ENCODE results near the gene HYI.
"Not testable (repeated sequence)": the region's sequence is repeated elsewhere in the genome, so short reads cannot be mapped to it uniquely, and the experiment has no call there.

HYI gene

GRCh38 chr1:43453442-43454269 is at the start of gene HYI:
TSS of gene HYI (minus strand) at chr1:43453931. CDS start at chr1:43453793, 138 bp downstream.
- peak; percentile 49 to 62 (median 58) for DNase-seq (ENCODE audit: low read depth in 3 of 3)

DNA sequence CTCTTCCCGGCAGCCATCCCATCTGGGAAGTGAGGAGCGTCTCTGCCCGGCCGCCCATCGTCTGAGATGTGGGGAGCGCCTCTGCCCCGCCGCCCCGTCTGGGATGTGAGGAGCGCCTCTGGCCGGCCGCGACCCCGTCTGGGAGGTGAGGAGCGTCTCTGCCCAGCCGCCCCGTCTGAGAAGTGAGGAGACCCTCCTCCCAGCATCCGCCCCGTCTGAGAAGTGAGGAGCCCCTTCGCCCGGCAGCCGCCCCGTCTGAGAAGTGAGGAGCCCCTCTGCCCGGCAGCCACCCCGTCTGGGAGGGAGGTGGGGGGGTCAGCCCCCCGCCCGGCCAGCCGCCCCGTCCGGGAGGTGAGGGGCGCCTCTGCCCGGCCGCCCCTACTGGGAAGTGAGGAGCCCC is 48.1 kb upstream of the HYI start:
- DNase-seq (ENCODE audit: low read depth in 3 of 3), result not testable (repeated sequence)

DNA sequence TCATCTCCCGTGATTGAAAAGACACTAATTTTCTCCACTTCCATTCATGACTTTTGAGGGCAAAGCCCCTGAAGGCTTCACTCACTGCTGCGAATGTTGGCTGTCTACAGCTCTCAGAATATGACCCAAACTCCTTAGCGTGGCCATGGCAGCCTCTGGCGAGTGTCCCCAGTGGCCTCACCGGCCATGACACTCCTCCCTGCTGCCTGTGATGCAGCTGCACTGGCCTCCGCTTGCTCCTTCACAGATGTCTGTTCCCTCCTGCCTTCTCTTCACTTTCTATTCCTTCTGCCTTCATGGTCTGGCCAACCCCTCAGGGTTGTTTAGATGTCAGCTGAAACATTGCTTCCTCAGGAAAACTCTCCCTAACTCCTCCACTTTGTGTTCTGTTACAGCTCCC is 46.2 kb upstream of the HYI start:
- DNase-seq (ENCODE audit: low read depth in 3 of 3), result no peak

DNA sequence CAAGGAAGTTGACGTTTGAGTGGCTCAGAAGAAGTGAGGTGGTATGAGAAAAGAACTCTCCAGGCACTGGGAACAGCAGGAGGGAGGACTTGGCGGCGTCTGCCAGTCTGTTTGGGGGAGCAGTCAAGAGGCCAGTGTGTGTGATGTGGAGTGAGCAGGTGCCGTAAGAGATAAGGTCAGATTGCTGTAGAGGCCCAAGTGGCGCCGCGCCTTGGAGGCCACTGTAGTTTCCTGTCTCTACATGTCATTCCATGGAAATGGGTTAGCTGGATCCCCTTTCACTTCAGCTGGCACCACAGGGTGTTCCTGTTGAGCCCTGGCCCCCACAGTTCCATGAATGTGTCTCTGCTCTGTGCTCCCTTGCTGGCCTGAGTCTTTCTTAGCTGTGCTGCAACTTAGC is 41.5 kb upstream of the HYI start:
- no peak for DNase-seq (ENCODE audit: low read depth in 3 of 3)

GRCh38 chr1:43493661-43494450 is 40.1 kb upstream of the HYI start:
- no peak for DNase-seq (ENCODE audit: low read depth in 3 of 3)

- no peak for DNase-seq (ENCODE audit: low read depth in 3 of 3)
Measured at GRCh38 chr1:43492826-43493225, 39.1 kb upstream of the HYI start.

GRCh38 chr1:43491061-43491460 is 37.3 kb upstream of the HYI start:
- no peak for DNase-seq (ENCODE audit: low read depth in 3 of 3)

GRCh38 chr1:43488165-43488564 is 34.4 kb upstream of the HYI start:
- DNase-seq (ENCODE audit: low read depth in 3 of 3), result no peak

DNA sequence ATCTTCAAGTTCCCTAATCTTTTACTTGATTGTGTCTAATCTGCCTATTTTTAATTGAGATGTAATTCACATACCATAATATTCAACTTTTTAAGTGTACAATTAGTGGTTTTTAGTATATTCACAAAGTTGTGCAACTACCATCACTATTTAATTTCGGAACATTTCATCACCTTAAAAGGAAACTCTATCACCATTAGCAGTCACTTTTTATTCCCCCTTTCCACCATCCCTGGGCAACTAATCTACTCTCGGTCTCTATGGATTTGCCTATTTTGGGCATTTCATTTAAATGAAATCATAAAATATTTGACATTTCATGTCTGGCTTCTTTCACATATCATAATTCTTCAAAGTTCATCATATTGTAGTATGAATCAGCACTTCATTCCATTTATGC is 30.6 kb upstream of the HYI start:
- DNase-seq (ENCODE audit: low read depth in 3 of 3), result no peak

GRCh38 chr1:43482215-43482614 is 28.5 kb upstream of the HYI start:
- DNase-seq (ENCODE audit: low read depth in 3 of 3), result no peak

- no peak for DNase-seq (ENCODE audit: low read depth in 3 of 3)
Measured at GRCh38 chr1:43481491-43481890, 27.8 kb upstream of the HYI start.

DNA sequence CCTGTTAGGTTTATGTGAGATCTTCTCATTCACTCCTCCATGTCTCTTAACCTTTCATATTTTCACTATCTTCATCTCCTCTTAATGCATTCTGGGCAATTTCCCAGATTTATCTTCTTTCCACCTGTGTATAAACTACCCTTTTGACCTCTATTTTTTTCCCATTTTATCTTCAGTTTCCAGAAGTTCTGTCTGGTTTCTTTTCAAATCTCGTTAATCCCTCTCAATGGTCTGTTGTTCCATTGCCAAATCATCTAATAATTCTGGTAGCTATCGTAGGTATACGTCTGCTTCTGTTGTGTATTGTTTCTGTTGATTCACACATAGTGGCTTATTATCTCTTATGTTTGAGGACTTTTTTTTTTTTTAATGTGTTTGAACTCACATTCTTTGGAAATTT is 25.7 kb upstream of the HYI start:
- no peak for DNase-seq (ENCODE audit: low read depth in 3 of 3)

DNA sequence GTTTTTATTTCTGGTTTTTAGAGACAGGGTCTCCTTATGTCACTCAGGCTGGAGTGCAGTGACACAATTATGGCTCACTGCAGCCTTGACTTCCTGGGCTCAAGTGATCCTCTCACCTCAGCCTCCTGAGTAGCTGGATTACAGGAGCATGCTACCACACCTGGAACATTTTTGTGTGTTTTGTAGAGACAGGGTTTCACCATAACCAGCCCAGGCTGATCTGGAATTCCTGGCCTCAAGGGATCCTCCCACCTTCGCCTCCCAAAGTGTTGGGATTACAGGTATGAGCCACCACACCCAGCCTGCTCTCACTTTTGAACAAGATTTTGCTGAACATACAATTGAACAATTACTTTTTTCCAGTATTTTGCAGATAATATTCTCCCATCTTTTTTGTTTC is 24.0 kb upstream of the HYI start:
- DNase-seq (ENCODE audit: low read depth in 3 of 3), result no peak

DNA sequence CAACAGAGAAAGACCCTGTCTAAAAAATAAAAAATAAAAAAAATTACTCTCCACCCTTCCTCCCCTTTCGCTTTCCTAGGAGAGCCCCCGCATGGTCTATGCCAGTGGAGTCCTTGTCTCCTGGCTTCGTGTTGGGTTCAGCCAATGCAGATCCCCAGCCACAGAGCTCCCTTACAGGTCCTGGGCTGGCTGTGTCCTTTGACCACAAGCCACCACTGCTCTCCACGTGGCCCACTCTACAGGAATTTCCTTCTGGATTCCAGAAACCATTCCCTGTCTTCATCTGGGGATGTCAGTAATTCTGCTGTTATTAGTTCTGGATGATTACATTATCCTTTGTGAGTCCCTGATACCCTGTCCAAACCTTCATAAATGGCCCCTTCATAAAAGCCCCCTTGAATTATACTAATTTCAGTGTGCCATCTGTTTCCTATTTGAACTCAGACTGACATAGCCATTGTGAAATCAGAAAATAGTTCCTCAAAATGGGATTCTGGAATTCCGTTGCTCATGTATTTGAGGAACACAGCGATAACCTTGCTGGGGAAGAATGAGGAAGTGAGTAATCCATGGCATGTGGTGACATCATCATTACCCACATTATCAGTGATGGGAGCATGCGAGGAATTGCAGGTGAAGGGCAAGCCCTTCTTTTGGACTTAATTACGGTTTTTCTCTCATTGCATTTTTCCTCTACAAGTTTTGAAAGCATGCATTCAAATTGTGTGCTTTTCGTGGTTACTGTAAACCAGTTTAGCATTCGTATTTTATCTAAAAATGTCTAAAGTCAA is 22.1 kb upstream of the HYI start:
- not testable (repeated sequence) for DNase-seq (ENCODE audit: low read depth in 3 of 3)

- DNase-seq (ENCODE audit: low read depth in 3 of 3), result no peak
Measured at GRCh38 chr1:43473463-43473862, 19.7 kb upstream of the HYI start.

- not testable (repeated sequence) for DNase-seq (ENCODE audit: low read depth in 3 of 3)
Measured at GRCh38 chr1:43472463-43473151, 18.9 kb upstream of the HYI start.

GRCh38 chr1:43472087-43472462 is 18.3 kb upstream of the HYI start:
- DNase-seq (ENCODE audit: low read depth in 3 of 3), result no peak

DNA sequence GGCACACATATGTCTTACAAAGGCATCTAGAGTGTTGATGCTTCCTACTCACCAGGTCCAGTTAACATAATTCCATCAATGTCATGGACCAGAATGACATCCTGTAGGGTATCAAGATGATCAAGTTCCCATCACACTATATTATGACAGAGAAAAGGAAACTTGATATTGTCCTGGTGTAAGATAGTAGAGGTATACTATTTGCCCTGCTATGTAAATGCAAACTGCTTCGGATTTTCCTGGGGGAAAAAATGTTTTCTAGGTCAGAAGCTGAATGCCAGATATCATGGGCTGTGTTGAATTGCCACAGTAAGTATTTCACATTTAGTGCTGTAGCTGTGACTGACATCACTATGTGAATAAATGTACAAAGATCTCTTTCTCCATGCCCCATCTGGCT is 16.2 kb upstream of the HYI start:
- no peak for DNase-seq (ENCODE audit: low read depth in 3 of 3)

DNA sequence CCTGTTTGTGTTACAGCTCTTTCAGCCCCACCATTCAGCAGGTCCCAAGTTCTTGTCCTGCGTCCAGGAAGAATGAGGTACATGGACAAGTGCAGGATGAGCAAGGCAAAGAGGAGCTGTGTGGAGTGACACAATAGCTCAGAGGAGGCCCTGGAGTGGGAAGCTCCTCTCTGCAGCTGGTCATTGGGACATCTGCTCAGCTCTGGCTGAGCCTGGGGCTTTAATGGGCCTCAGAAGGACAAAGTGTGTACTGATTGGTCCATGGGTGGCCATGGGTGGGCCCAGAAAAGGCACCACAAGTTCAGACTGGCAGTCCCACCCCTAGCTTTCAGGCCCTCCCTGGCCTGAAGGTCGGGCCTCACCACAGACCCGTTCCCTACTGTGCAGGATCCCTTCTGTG is 14.7 kb upstream of the HYI start:
- no peak for DNase-seq (ENCODE audit: low read depth in 3 of 3)

DNA sequence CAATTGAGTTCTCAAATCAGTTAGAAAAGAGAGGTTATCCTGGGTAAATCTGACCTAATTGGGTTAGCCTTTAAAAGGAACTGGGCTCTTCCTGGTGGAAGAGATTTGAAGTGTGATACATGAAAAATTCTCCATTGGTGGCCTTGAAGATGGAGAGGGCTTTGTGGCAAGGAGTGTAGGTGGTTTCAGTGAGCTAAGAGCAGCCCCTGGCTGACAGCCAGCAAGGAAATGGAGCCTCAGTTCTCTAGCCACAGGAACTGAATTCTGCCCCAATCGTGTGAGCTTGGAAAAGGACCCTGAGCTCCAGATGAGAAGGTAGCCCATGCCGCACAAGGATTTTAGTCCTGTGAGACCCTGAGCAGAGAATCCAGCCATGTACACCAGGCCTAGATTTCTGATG is 12.7 kb upstream of the HYI start:
- DNase-seq (ENCODE audit: low read depth in 3 of 3), result no peak

GRCh38 chr1:43465505-43466067 is 11.9 kb upstream of the HYI start:
- DNase-seq (ENCODE audit: low read depth in 3 of 3), result no peak
